Measurements from ENCODE around the gene NKG7.

The NKG7 gene

GRCh38 chr19:51389143-51389542, 16.7 kb upstream of the NKG7 start:
- no peak for DNase-seq

- no peak for DNase-seq
Observed at GRCh38 chr19:51387924-51388389, 15.5 kb upstream of the NKG7 start, which contains the start of gene LIM2. Gene LIM2, minus strand, starts transcription at chr19:51387974. Its CDS starts 531 bp downstream, at chr19:51387443.

- no peak for DNase-seq
Observed at GRCh38 chr19:51386882-51387520, 14.5 kb upstream of the NKG7 start.

GRCh38 chr19:51382004-51382403, 9.6 kb upstream of the NKG7 start:
- no peak for DNase-seq

GRCh38 chr19:51380379-51380778, 7.9 kb upstream of the NKG7 start:
- DNase-seq, result no peak

- no peak for DNase-seq
Observed at GRCh38 chr19:51377422-51377821, 5.0 kb upstream of the NKG7 start.

- DNase-seq, result no peak
Observed at GRCh38 chr19:51375504-51376221, 3.2 kb upstream of the NKG7 start.

- no peak for DNase-seq
Observed at GRCh38 chr19:51372021-51372648, 319 bp downstream of the NKG7 start.

- DNase-seq, result no peak
Observed at GRCh38 chr19:51371186-51371690, 1.2 kb downstream of the NKG7 start.

- DNase-seq, result no peak
Observed at GRCh38 chr19:51370230-51370629, 2.2 kb downstream of the NKG7 start.

GRCh38 chr19:51368366-51369282, 3.8 kb downstream of the NKG7 start, which contains the start of gene CLDND2:
Gene CLDND2, minus strand, starts transcription at chr19:51369003. Its CDS starts 426 bp downstream, at chr19:51368577.
- no peak for DNase-seq

GRCh38 chr19:51367565-51368365, 4.7 kb downstream of the NKG7 start:
- no peak for DNase-seq

GRCh38 chr19:51367255-51367564, 5.2 kb downstream of the NKG7 start:
- DNase-seq, result no peak

GRCh38 chr19:51366389-51367254, 5.8 kb downstream of the NKG7 start:
- no peak for DNase-seq

GRCh38 chr19:51365965-51366388, 6.5 kb downstream of the NKG7 start, which contains the start of gene ETFB:
Gene ETFB, minus strand, starts transcription at chr19:51366388. Its CDS starts 62 bp downstream, at chr19:51366326.
- no peak for DNase-seq

GRCh38 chr19:51365211-51365964, 7.1 kb downstream of the NKG7 start:
- no peak for DNase-seq

GRCh38 chr19:51364200-51365106, 8.0 kb downstream of the NKG7 start:
- no peak for DNase-seq

- no peak for DNase-seq
Observed at GRCh38 chr19:51361239-51361638, 11.2 kb downstream of the NKG7 start.

- no peak for DNase-seq
Observed at GRCh38 chr19:51359294-51359693, 13.2 kb downstream of the NKG7 start.
